Kidney capillary endothelial cell (primary cell): ENCODE measurements around the gene CATSPER3.

Experiments
- DNase-seq: peaks from one replicate; pipeline ENCODE4 v3.0.0-alpha.2; 2018; ENCODE audit warnings: low spot score

The CATSPER3 gene

GRCh38 chr5:135011355-135012032, 43.8 kb downstream of the CATSPER3 start:
- DNase-seq = no peak

GRCh38 chr5:135012033-135012588, 44.4 kb downstream of the CATSPER3 start:
- no peak for DNase-seq

- DNase-seq = no peak
These were observed 45.3 kb downstream of the CATSPER3 start for GRCh38 chr5:135012951-135013391.

GRCh38 chr5:135013445-135013844, 45.7 kb downstream of the CATSPER3 start:
- DNase-seq = no peak

- DNase-seq = no peak
These were observed 46.4 kb downstream of the CATSPER3 start for GRCh38 chr5:135013947-135014570.

- no peak for DNase-seq
These were observed 48.2 kb downstream of the CATSPER3 start for GRCh38 chr5:135015942-135016341.

GRCh38 chr5:135016861-135017290, 49.2 kb downstream of the CATSPER3 start:
- no peak for DNase-seq

GRCh38 chr5:135018457-135018856, 50.8 kb downstream of the CATSPER3 start:
- no peak for DNase-seq

GRCh38 chr5:135019314-135019713, 51.6 kb downstream of the CATSPER3 start:
- no peak for DNase-seq

- no peak for DNase-seq
These were observed 52.6 kb downstream of the CATSPER3 start for GRCh38 chr5:135020111-135020895.

- DNase-seq = no peak
These were observed 57.4 kb downstream of the CATSPER3 start for GRCh38 chr5:135024956-135025729.

GRCh38 chr5:135025730-135026644, 58.3 kb downstream of the CATSPER3 start:
- no peak for DNase-seq

GRCh38 chr5:135026645-135027265, 59.0 kb downstream of the CATSPER3 start:
- DNase-seq = no peak

- no peak for DNase-seq
These were observed 59.6 kb downstream of the CATSPER3 start for GRCh38 chr5:135027266-135027696.

- no peak for DNase-seq
These were observed 60.2 kb downstream of the CATSPER3 start for GRCh38 chr5:135027697-135028615.

GRCh38 chr5:135028791-135029476, 61.2 kb downstream of the CATSPER3 start:
- DNase-seq = no peak

- DNase-seq = no peak
These were observed 61.9 kb downstream of the CATSPER3 start for GRCh38 chr5:135029477-135030122.
